ENCODE results near the gene INPP5B. TPM values are rescaled to one million over a fixed set of nuclear protein-coding genes. Genes with fewer than 3 reads are reported as not detected.
A peak's percentile ranks its signal among the peaks of the same experiment; 100 is the strongest.

The INPP5B gene
- total and polyA plus RNA-seq, 9 of the 15 experiments (the other 6 are each of a cell fraction or from before 2014, with no cell fraction given) = 14.1 to 28.7 (median 20.9) TPM

DNA sequence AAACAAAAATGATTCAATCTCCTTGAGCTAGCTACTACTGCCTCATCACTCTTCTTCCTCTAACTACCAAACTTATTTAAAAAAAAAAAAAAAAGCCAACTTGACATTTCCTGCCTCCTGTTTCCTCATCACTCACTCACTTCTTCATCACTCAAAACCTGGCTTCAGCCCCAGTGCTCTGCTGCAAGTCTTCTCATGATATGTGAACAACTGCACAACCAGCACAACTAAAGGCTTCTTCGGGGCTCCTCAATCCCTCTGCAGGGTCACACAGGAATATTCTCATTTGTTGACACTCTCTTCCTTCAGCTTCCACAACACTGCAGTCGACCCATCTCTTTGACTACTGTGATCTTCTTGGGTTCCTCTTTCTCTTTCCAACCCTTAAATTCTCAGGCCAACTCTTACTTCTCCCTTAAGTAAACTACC is 95.1 kb downstream of the INPP5B start:
- 50% methylated on average over 2 of the region's 2 CpGs for WGBS (ENCODE audit: insufficient coverage, low coverage, missing lambda C conversion rate)

GRCh38 chr1:37851262-37851661 is 95.6 kb downstream of the INPP5B start:
- intact Hi-C loops (cut with micrococcal nuclease) = no loop called here
- in situ Hi-C loops (cut with MboI) = no loop called here

More for the DNA sequence above, 95.1 kb downstream of the INPP5B start:
- no peak overlapping the region for H3K4me3 ChIP-seq
- ChIA-PET POLR2A (interaction anchor here (0.6 to 1.4 kb wide), 4 partner anchors 8 to 283 kb away, joined by 3 to 7 read pairs (median 4); partner anchors contain the start of gene MTF1), CTCF (ENCODE audit: low intra/inter-chr PET ratio) (no interaction called here)
- no peaks in the 10 kb centered on the region for H3K27me3 ChIP-seq (ENCODE audit: control insufficient read depth in 2 of 2, insufficient read depth in 2 of 2, low read length in 2 of 2)
- intact Hi-C loops (cut with micrococcal nuclease) = no loop called here
- H3K79me2 ChIP-seq (ENCODE audit: control insufficient read depth, insufficient read depth, low read length) = peaks cover 53% of the 10 kb centered on the region
- peak; percentile 23 for FAIRE-seq
- H2AFZ ChIP-seq (ENCODE audit: low read depth, low read length) = no peak overlapping the region
- TF ChIP-seq MAFG (tag; conservative IDR thresholded peaks at IDR 0.05) (0 out of 2 replicates have a peak, but pooled peaks have one; percentile 28), C11orf30 (IDR thresholded peaks at IDR 0.05; ENCODE audit: low read depth) (peak; percentile 39; the same call in 1 of the 2 replicates), SPI1 (IDR thresholded peaks at IDR 0.05; ENCODE audit: borderline replicate concordance, low read depth, low read length) (peak; percentile 55; the same call in 1 of the 2 replicates), CBX8 (IDR thresholded peaks at IDR 0.05; ENCODE audit: borderline replicate concordance, extremely low read depth, low read depth, low read length, poor library complexity, severe bottlenecking) (no peak), ZNF75A (CRISPR knock-in tag; IDR thresholded peaks at IDR 0.05) (no peak), ZNF316 (IDR thresholded peaks at IDR 0.05) (peak; percentile 81)
- H3K36me3 ChIP-seq (ENCODE audit: control insufficient read depth, insufficient read depth, low read length) = peaks cover 38% of the 10 kb centered on the region; the same call in 2 of the 3 replicates
- no peaks in the 10 kb centered on the region for H3K9me3 ChIP-seq (replicated peaks; ENCODE audit: control insufficient read depth, insufficient read depth, low read depth, low read length)
- H3K4me2 ChIP-seq (ENCODE audit: insufficient read depth, low read length) = no peak overlapping the region
- no peak overlapping the region for H3K27ac ChIP-seq (ENCODE audit: extremely low read depth, low read depth, low read length)
- H4K20me1 ChIP-seq (replicated peaks; ENCODE audit: control insufficient read depth, insufficient read depth, low read length) = 0 out of 2 replicates have a peak, but pooled peaks cover 7% of the 10 kb centered on the region
- H3K4me1 ChIP-seq (replicated peaks in 1 of 2; ENCODE audit: control insufficient read depth in 2 of 2, insufficient read depth in 2 of 2, low read length in 2 of 2) = peaks cover 6 to 20% of the 10 kb centered on the region in 2 experiments; a peak in 4 of 5 replicates
- H3K9me1 ChIP-seq (ENCODE audit: control insufficient read depth, insufficient read depth, low read length) = no peaks in the 10 kb centered on the region
- peak; percentile 19; the same call in 2 of the 3 replicates for ATAC-seq
- no TSS peak for BruUV-seq (replicated peaks)
- in situ Hi-C loops (cut with MboI) = no loop called here
- no peak overlapping the region for H3K9ac ChIP-seq (ENCODE audit: insufficient read depth in 1 of 2, low read depth in 2 of 2, low read length in 2 of 2)
- DNase-seq (ENCODE audit: extremely low read depth in 1 of 4, low spot score in 3 of 4) = no peak

More at GRCh38 chr1:37851262-37851661, 95.6 kb downstream of the INPP5B start:
- 0 out of 2 replicates have a peak, but pooled peaks have one; percentile 17 for TF ChIP-seq CEBPG (CRISPR knock-in tag; IDR thresholded peaks at IDR 0.05)
- TF ChIP-seq CEBPG (tag; conservative IDR thresholded peaks at IDR 0.05 in 1 of 2, IDR thresholded peaks at IDR 0.05 in 1 of 2) = peak; percentile 72 to 78
- no peak for TF ChIP-seq GTF2F1 (IDR thresholded peaks at IDR 0.05; ENCODE audit: low read depth, low read length)
- TF ChIP-seq ILF3 (IDR thresholded peaks at IDR 0.05; ENCODE audit: borderline replicate concordance) = no peak
- no peak for TF ChIP-seq NCOA1 (IDR thresholded peaks at IDR 0.05; ENCODE audit: low read depth)
- TF ChIP-seq CEBPB (tag; IDR thresholded peaks at IDR 0.05) = peak; percentile 80
- TF ChIP-seq HNRNPH1 (optimal IDR thresholded peaks at IDR 0.05; ENCODE audit: low read depth, low read length) = no peak
- no peak for TF ChIP-seq NR2C2 (CRISPR knock-in tag; IDR thresholded peaks at IDR 0.05)
- TF ChIP-seq NR2C2 (tag; IDR thresholded peaks at IDR 0.05) = no peak
- no peak for TF ChIP-seq TARDBP (IDR thresholded peaks at IDR 0.05)
- H3K9ac ChIP-seq (ENCODE audit: insufficient read depth in 1 of 2, low read depth in 2 of 2, low read length in 2 of 2) = no peak overlapping the region
- no peak overlapping the region for H3K4me3 ChIP-seq
- H3K27ac ChIP-seq (ENCODE audit: extremely low read depth, low read depth, low read length) = no peak overlapping the region
- ChIA-PET POLR2A (interaction anchor here (0.6 to 1.4 kb wide), 7 partner anchors 8 to 283 kb away, joined by 3 to 7 read pairs (median 4); partner anchors contain the start of gene MTF1), CTCF (ENCODE audit: low intra/inter-chr PET ratio) (no interaction called here)
- H3K27me3 ChIP-seq (ENCODE audit: control insufficient read depth in 2 of 2, insufficient read depth in 2 of 2, low read length in 2 of 2) = no peaks in the 10 kb centered on the region
- no peak overlapping the region for H2AFZ ChIP-seq (ENCODE audit: low read depth, low read length)
- no peak for ATAC-seq
- H3K9me1 ChIP-seq (ENCODE audit: control insufficient read depth, insufficient read depth, low read length) = no peaks in the 10 kb centered on the region
- H3K9me3 ChIP-seq (replicated peaks; ENCODE audit: control insufficient read depth, insufficient read depth, low read depth, low read length) = no peaks in the 10 kb centered on the region
- H4K20me1 ChIP-seq (replicated peaks; ENCODE audit: control insufficient read depth, insufficient read depth, low read length) = 0 out of 2 replicates have a peak, but pooled peaks cover 7% of the 10 kb centered on the region
- no peak overlapping the region for H3K4me2 ChIP-seq (ENCODE audit: insufficient read depth, low read length)
- H3K36me3 ChIP-seq (ENCODE audit: control insufficient read depth, insufficient read depth, low read length) = peaks cover 36% of the 10 kb centered on the region; the same call in 2 of the 3 replicates
- FAIRE-seq = no peak
- H3K79me2 ChIP-seq (ENCODE audit: control insufficient read depth, insufficient read depth, low read length) = peaks cover 56% of the 10 kb centered on the region
- BruUV-seq (replicated peaks) = no TSS peak
- DNase-seq (ENCODE audit: extremely low read depth in 1 of 4, low spot score in 3 of 4) = no peak
- H3K4me1 ChIP-seq (replicated peaks in 1 of 2; ENCODE audit: control insufficient read depth in 2 of 2, insufficient read depth in 2 of 2, low read length in 2 of 2) = peaks cover 6 to 22% of the 10 kb centered on the region in 2 experiments; a peak in 4 of 5 replicates

All from K562 (cell line).